ENCODE data around the gene CLIP1. TPM values are rescaled to one million over a fixed set of nuclear protein-coding genes. Genes with fewer than 3 reads are reported as not detected.

The CLIP1 gene
- total and polyA plus RNA-seq, 2 of the 8 experiments (the other 6 are each of a cell fraction or from before 2014, with no cell fraction given) = 19.0 to 27.6 TPM

DNA sequence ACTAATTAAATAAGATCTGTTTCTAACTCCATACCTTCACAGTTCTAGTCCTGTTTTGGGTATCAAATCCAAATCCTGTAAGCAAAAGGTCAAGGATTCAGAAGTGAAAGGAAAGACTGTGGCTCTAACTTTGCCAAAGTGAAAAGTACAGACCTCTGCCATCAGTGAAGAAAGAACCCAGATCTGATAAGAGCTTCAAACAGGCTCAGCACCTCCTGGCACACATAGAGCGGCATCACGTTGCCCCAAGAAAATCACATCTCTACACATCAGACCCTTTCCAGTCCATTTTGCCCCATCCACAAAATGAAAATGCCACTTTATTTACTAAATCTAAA, 23.2 kb downstream of the CLIP1 start:
- no peak overlapping the region for H3K4ac ChIP-seq (replicated peaks; ENCODE audit: insufficient read length, low read depth, low read length)
- peak overlapping the region; percentile 37 for H2AFZ ChIP-seq (ENCODE audit: low read length)
- H3K79me2 ChIP-seq (ENCODE audit: control insufficient read depth in 1 of 2, insufficient read depth in 2 of 2, low read length in 2 of 2) = 0 out of 4 replicates have a peak, but pooled peaks cover 0 to 3% of the 10 kb centered on the region in 2 experiments
- peak overlapping the region; percentile 26; the same call in 1 of the 2 replicates for H3K27ac ChIP-seq (ENCODE audit: low read depth, low read length)
- no peak overlapping the region for H3K9ac ChIP-seq (replicated peaks in 1 of 4; ENCODE audit: extremely low read depth in 1 of 4, low read depth in 3 of 4, low read length in 3 of 4)
- H3K4me2 ChIP-seq (ENCODE audit: insufficient read depth in 1 of 2, low read depth in 2 of 2, low read length in 2 of 2) = peak overlapping the region; percentile 17 to 43; a peak in 1 of 4 replicates
- no peak overlapping the region for H3K18ac ChIP-seq (ENCODE audit: extremely low read depth, low read length)
- H3K9me3 ChIP-seq (ENCODE audit: insufficient read depth in 2 of 2, low read depth in 1 of 2, low read length in 1 of 2) = no peaks in the 10 kb centered on the region
- H4K91ac ChIP-seq (replicated peaks; ENCODE audit: insufficient read length, low read length) = no peak overlapping the region
- H3K4me3 ChIP-seq (ENCODE audit: extremely low read depth in 1 of 4, insufficient read depth in 2 of 4, low read depth in 3 of 4, low read length in 4 of 4) = no peak overlapping the region
- ChIA-PET CTCF (ENCODE audit: partially characterized antibody) (interaction anchor here (0.7 to 7.3 kb wide), 30 partner anchors 9 to 392 kb away, joined by 3 to 130 read pairs (median 4); partner anchors contain the start of gene CLIP1), POLR2A (ENCODE audit: partially characterized antibody) (interaction anchor here (0.7 to 5.3 kb wide), 15 partner anchors 9 to 128 kb away, joined by 3 to 43 read pairs (median 4); partner anchors contain the start of genes CLIP1, KNTC1, RSRC2 and ZCCHC8)
- DNase-seq (ENCODE audit: low read depth in 1 of 2, low spot score in 2 of 2) (no peak), FAIRE-seq (no peak)
- TF ChIP-seq RNF2 (IDR thresholded peaks at IDR 0.05; ENCODE audit: borderline replicate concordance, low read depth, low read length, missing control alignments, poor library complexity, severe bottlenecking) (no peak), SIX5 (IDR thresholded peaks at IDR 0.05; ENCODE audit: low read depth, low read length) (no peak), FOSL1 (IDR thresholded peaks at IDR 0.05; ENCODE audit: insufficient read depth, low read depth, low read length) (no peak), SUZ12 (IDR thresholded peaks at IDR 0.05; ENCODE audit: low read length) (no peak), KDM4A (IDR thresholded peaks at IDR 0.05; ENCODE audit: low read depth, low read length, severe bottlenecking) (no peak), BRCA1 (IDR thresholded peaks at IDR 0.05; ENCODE audit: low read depth, low read length) (no peak), RXRA (IDR thresholded peaks at IDR 0.05; ENCODE audit: insufficient read depth, low read depth, low read length) (no peak)
- no peak overlapping the region for H4K8ac ChIP-seq (ENCODE audit: extremely low read depth, insufficient read depth, low read length)
- H3K14ac ChIP-seq (ENCODE audit: insufficient read length) = no peak overlapping the region
- H3K27me3 ChIP-seq (replicated peaks in 1 of 4; ENCODE audit: control insufficient read depth in 3 of 4, extremely low read depth in 1 of 4, insufficient read depth in 3 of 4, low read length in 3 of 4) = no peaks in the 10 kb centered on the region
- no peak overlapping the region; the same call in 1 of the 2 replicates for H2BK5ac ChIP-seq (ENCODE audit: low read depth, low read length)
- H3K4me1 ChIP-seq (replicated peaks in 1 of 4; ENCODE audit: control insufficient read depth in 3 of 4, insufficient read depth in 4 of 4, low read length in 3 of 4) = peaks cover 3 to 8% (median 5%) of the 10 kb centered on the region in 4 experiments; a peak in 6 of 7 replicates
- no peak overlapping the region for H3K56ac ChIP-seq (replicated peaks; ENCODE audit: insufficient read length, low read depth, low read length)
- no peak overlapping the region for H2AK5ac ChIP-seq (ENCODE audit: low read depth, low read length)
- no peaks in the 10 kb centered on the region for H3K36me3 ChIP-seq (ENCODE audit: control insufficient read depth in 2 of 4, insufficient read depth in 4 of 4, low read length in 3 of 4)
- H2BK15ac ChIP-seq (ENCODE audit: low read length) = no peak overlapping the region
- 0 out of 2 replicates have a peak overlapping the region, but pooled peaks have one; percentile 3 for H2BK20ac ChIP-seq (ENCODE audit: low read length)
- no peaks in the 10 kb centered on the region for H3K79me1 ChIP-seq (ENCODE audit: low read depth, low read length)
- H3K23ac ChIP-seq (ENCODE audit: insufficient read length) = no peak overlapping the region
- no peaks in the 10 kb centered on the region for H4K20me1 ChIP-seq (replicated peaks in 1 of 2; ENCODE audit: control insufficient read depth in 1 of 2, insufficient read depth in 2 of 2, low read length in 2 of 2)
- no peaks in the 10 kb centered on the region; the same call in 1 of the 2 replicates for H3K23me2 ChIP-seq (ENCODE audit: low read depth, low read length)
- H2BK120ac ChIP-seq (replicated peaks; ENCODE audit: low read depth, low read length) = no peak overlapping the region
- 29% methylated on average over 2 of the region's 2 CpGs; no CpG with 5 or more reads in 1 of the 2 experiments for WGBS, 2 experiments (ENCODE audit: extremely low coverage in 1 of 2, insufficient coverage in 1 of 2, insufficient read length in 1 of 2, insufficient replicate concordance in 2 of 2, low coverage in 1 of 2, low lambda C conversion rate in 2 of 2, missing lambda C conversion rate in 1 of 2)
- H4K5ac ChIP-seq (ENCODE audit: insufficient read length, low read depth, low read length) = no peak overlapping the region
- H2BK12ac ChIP-seq (ENCODE audit: low read depth, low read length) = no peak overlapping the region; the same call in 1 of the 2 replicates

Data from H1 (cell line).